GM18511 (cell line): ENCODE data around the gene ANK3.

Experiments used
- ATAC-seq: cut with Tn5 transposase; IDR thresholded peaks from one replicate; pipeline ENCODE4 v1.9.1; 2021; ENCODE audit warnings: mild to moderate bottlenecking, moderate library complexity; ENCODE audit not compliant: unreplicated experiment

The ANK3 gene

GRCh38 chr10:60283397-60283796, 106.3 kb downstream of the ANK3 start:
- ATAC-seq, result no peak

DNA sequence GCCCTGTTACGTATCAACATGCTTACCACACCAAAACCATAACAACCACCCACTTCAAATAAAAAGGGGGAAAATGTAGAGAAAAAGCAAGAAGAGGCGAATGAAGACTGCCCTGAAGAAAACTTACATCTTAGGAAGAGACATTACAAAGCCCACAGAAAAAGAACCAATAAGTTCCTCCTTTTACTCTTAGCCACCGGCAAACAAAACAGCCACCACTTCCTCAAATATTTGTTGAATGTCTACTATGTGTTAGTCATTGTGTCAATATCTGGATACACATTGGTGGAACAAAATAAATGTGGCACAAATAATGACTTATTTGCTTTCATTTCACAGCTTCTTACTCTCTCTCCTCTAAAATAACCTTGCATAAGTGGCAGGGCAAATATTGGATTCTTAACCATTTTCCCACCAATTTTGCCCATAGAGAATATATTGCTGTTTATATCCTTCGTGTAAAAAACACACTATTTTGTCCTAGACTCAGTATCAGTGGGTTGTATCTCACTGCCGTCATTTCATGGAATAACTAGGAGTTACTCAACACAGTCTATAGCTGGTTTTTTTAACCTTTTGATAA, 106.8 kb downstream of the ANK3 start:
- ATAC-seq, result no peak

- no peak for ATAC-seq
Measured at GRCh38 chr10:60281792-60282353, 107.8 kb downstream of the ANK3 start.

DNA sequence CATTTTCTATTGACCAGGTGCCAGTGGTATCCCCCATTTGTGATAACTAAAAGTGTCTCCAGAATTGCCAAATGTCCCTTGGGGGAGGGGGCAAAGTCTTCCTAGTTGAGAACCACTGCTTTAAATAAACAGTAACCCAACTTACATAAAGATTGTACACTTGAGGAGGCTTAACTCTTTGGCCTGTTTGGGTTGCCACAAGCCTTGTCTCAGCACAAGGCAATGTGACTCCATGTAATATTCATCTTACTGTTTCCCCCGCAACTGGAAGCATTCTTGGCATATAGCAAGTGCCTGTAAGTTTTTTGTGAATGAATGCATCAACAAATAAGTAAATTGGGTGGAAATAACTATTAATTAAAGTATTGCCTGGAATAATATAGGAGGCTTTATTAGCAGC, 108.3 kb downstream of the ANK3 start:
- ATAC-seq, result no peak

DNA sequence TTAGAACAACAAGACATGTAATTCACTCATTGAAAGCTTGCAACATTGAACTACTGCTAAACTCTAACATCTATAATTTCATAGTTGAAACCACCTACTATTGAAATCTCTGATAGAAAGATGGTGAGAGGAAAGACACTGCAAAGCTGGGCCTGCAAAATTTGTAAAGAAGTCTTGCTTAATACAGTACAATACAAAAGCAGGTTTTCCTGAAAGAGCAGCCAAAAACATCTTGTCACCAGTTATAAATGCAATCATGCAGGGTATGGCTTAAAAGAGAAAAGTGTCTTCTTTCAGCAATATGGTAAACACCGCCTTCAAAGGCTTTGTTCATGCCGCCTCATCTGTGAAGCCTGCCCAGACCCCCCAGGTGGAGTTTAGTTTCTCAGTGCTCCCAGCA, 109.2 kb downstream of the ANK3 start:
- no peak for ATAC-seq

- no peak for ATAC-seq
Measured at GRCh38 chr10:60277656-60278055, 112.0 kb downstream of the ANK3 start.

DNA sequence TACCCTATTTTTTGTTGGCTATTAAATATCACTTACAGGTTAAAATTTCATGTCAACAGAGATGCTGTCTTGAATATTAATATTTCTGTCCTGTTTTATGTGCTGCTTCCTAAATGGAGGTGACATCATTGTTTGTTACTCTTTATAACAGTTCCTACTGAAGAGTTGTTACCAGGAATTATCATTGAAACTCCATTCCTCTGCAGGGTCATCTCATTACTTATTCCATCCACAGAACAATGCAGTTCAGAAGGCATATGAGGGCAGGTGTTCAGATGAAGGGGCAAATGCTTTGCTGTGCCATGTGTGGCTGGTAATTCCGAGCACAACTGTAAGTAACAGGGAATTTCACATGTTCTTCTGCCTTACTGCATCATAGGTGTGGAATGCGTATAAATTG, 113.4 kb downstream of the ANK3 start:
- ATAC-seq, result no peak

GRCh38 chr10:60271319-60272040, 118.2 kb downstream of the ANK3 start:
- no peak for ATAC-seq

- no peak for ATAC-seq
Measured at GRCh38 chr10:60270426-60270825, 119.2 kb downstream of the ANK3 start.

GRCh38 chr10:60267802-60268201, 121.9 kb downstream of the ANK3 start:
- no peak for ATAC-seq

DNA sequence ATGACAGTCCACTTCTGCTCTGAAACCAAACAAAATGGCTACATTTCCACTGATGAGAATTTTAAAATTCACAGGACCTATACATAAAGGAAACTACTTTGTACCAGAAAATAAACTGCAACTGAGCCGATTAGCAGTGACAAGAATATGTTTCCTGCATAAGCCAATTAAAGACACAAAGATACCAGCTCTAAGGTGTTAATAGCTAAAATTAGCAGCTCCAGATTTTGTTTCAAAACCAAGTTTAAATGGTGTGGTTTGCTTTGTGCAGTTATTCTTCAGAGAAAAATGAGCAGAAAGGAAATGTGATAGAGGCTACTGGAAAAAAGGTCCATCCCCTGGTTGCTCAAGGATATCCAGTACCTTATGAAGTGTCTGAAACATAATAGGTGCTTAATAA, 123.2 kb downstream of the ANK3 start:
- ATAC-seq, result no peak

GRCh38 chr10:60262647-60263126, 127.0 kb downstream of the ANK3 start:
- ATAC-seq, result no peak

- ATAC-seq, result no peak
Measured at GRCh38 chr10:60260321-60260720, 129.4 kb downstream of the ANK3 start.

DNA sequence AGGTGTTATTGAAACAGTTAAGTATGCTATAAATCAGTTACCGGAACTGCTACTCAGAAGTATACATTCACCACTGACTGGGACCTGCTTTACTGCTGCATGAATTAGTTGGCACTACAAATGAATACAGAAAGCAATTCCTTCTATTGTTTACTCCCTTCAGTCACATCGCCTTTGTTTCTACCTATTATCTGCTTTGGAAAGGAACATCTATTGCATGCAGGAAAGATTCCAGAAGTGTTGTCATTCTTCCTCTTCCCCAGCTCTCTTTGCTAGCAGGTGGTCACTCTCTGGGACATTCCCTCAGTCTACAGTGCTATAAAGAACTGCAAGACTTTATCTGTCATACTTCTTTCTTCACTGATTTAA, 131.3 kb downstream of the ANK3 start:
- ATAC-seq, result no peak

DNA sequence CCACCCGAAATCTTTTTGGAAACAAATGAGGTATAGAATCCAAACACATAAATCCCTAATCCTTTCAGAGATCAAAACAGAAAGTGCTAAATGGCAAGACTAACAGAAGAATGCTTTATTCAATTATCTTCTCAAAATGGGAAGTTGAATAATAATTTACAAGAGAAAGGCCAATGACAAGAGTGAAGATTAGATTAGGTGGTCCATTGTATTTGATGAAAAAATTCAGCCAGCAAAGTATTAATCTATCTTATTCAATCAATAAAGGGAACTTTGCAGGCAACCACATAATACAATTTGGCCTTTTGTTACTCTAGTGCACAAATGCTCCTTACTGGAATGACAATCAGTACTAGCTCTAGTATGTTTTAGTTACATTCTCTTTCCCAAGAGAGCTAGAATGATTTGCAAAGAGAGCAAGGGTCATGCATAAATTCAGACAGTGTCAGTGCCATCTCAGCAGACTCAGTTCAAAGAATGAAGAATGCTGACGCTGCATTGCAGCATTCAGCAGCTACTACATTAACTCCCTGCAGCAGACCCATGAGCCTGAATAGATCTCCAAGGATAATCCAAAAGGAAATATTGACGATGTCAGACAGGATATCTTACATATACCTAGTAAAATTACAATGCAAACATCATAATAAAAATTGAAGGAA, 131.8 kb downstream of the ANK3 start:
- no peak for ATAC-seq

DNA sequence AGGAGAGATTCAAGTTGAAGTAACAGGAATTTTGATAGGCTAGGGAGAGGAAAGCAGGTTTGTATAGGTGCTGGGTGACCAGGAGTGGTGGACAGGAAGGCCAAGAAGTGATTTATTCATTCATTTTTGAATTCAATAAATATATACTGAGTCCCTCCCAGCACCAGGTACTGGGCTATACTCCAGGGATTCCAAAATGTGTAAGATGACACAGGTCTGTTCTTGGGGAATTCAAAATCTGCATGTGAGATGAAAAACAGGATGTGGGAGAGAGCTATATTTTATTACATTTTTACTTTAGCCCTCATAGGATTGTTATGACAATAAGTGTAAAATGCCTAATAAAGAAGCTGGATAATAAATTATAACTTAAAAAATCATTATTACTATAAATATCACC, 134.9 kb downstream of the ANK3 start:
- no peak for ATAC-seq

DNA sequence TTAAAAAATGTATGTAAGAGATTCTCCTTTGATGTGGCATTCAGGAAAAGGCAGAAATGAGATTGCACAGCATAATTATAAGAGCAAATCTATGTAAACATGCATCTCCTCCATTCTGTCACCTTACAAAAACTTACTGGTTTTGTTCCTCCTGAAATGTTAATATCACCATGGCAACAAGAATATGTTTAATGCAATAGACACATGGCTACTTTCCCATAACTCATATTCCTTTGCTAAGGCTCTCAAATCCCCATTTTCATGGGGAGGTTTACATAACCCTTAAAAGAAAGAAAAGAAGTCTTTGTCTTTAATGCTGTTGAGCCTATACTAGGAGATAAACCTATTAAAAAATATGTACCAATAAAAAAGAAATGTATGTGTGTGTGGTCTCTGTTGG, 136.2 kb downstream of the ANK3 start:
- ATAC-seq, result no peak

- no peak for ATAC-seq
Measured at GRCh38 chr10:60252688-60253087, 137.0 kb downstream of the ANK3 start.

- no peak for ATAC-seq
Measured at GRCh38 chr10:60246382-60246781, 143.3 kb downstream of the ANK3 start.

GRCh38 chr10:60239228-60239627, 150.4 kb downstream of the ANK3 start:
- no peak for ATAC-seq

DNA sequence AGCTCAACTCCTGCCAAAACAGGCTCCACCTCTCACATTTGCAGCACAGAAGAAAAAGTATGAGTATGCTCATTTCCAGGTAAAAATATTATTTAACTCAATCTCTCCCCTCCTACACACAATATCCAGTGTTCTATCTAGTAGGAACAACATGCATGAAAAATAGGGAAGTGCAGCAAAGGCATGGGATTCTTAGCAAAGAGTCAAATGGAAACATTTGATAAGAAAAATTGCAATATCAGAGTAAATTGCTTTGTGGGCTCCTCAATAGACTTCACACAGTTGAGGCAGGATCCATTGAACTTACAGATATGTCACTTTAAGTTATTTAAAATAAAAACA, 150.9 kb downstream of the ANK3 start:
- ATAC-seq, result no peak
